Small intestine (tissue), 7 donors: Measurements from ENCODE around the gene UTP18. TPM values are rescaled to one million over a fixed set of nuclear protein-coding genes. Genes with fewer than 3 reads are reported as not detected.
A peak's percentile ranks its signal among the peaks of the same experiment; 100 is the strongest.
"Not testable (repeated sequence)": the region's sequence is repeated elsewhere in the genome, so short reads cannot be mapped to it uniquely, and the experiment has no call there.

Experiments used
- DNase-seq, 2 donors: peaks; one replicate each; pipeline versions ENCODE4 v3.0.0 to v3.0.0-alpha.2; 2013
- FAIRE-seq: peaks from 2 replicates; lab custom pipeline; 2012; peaks lifted over from hg19 to GRCh38; lab: Jason Lieb, UNC
- H3K27ac ChIP-seq, 3 donors: one replicate each; pipeline ENCODE4 v1.5.1; 2013; ENCODE audit warnings: low read length in 2 of 3, mild to moderate bottlenecking in 2 of 3, control low read depth in 1 of 3, inconsistent platforms in 1 of 3, low read depth in 1 of 3, moderate library complexity in 1 of 3
- H3K27me3 ChIP-seq, 3 donors: one replicate each; pipeline ENCODE4 v1.6.1; 2013; ENCODE audit warnings: low read length in 3 of 3, inconsistent platforms in 1 of 3; ENCODE audit not compliant: control insufficient read depth in 3 of 3, insufficient read depth in 3 of 3
- H3K36me3 ChIP-seq, 3 donors: one replicate each; pipeline ENCODE4 v1.6.1; 2013; ENCODE audit warnings: low read length in 3 of 3, inconsistent platforms in 1 of 3, low read depth in 1 of 3, mild to moderate bottlenecking in 1 of 3, moderate library complexity in 1 of 3; ENCODE audit not compliant: control insufficient read depth in 3 of 3, insufficient read depth in 2 of 3
- H3K4me1 ChIP-seq, 3 donors: one replicate each; pipeline ENCODE4 v1.6.1; 2013; ENCODE audit warnings: low read length in 2 of 3, inconsistent platforms in 1 of 3, low read depth in 1 of 3, mild to moderate bottlenecking in 1 of 3, moderate library complexity in 1 of 3; ENCODE audit not compliant: control insufficient read depth in 3 of 3, insufficient read depth in 2 of 3
- H3K4me3 ChIP-seq, 3 donors: one replicate each; pipeline ENCODE4 v1.5.1; 2013; ENCODE audit warnings: low read length in 3 of 3, control low read depth in 1 of 3, inconsistent platforms in 1 of 3, low read depth in 1 of 3, mild to moderate bottlenecking in 1 of 3, moderate library complexity in 1 of 3
- H3K9me3 ChIP-seq, 2 donors: one replicate each; pipeline ENCODE4 v1.6.1; 2013; ENCODE audit warnings: low read depth in 1 of 2, low read length in 1 of 2; ENCODE audit not compliant: control insufficient read depth in 2 of 2, insufficient read depth in 1 of 2
- WGBS, 3 donors: extraction: QIAGEN DNeasy Blood & Tissue Kit; methylation state at CpG; one replicate each; pipeline ENCODE4 v1.1.7; 2013; 5-methylcytosine and 5-hydroxymethylcytosine counted together
- polyA plus RNA-seq, 4 donors: library from polyadenylated mRNA; stranded (reverse) in 3 of 4; unstranded in 1 of 4; fragments of 200-250 nt in 3 of 4; fragments of 120-200 nt in 1 of 4; gene quantifications; one replicate each; pipeline versions ENCODE4 v1.2.1 to v1.2.3, GENCODE V29; 2013
- donor health status: healthy with polysubstance abuse.
- donor health status: control.
- donor health status: control.
- donor health status: Bipolar disorder and iron deficiency.
- donor health status: healthy.

UTP18 gene
- polyA plus RNA-seq, 4 donors = 11.4 to 37.4 (median 27.9) TPM

- DNase-seq (peak; percentile 27 to 28), FAIRE-seq (no peak)
- Histone ChIP-seq H3K9me3 (peaks cover 0 to 7% of the 10 kb centered on the region in 2 donors), H3K4me1 (no peaks in the 10 kb centered on the region), H3K4me3 (no peak overlapping the region), H3K36me3 (no peaks in the 10 kb centered on the region), H3K27ac (no peak overlapping the region), H3K27me3 (peaks cover 0 to 2% (median 0%) of the 10 kb centered on the region in 3 donors)
- WGBS, 3 donors = 14 to 20% (median 17%) methylated on average over 3 of the region's 3 CpGs
Measured at GRCh38 chr17:51322390-51323029, 62.2 kb downstream of the UTP18 start.

- WGBS, 3 donors = 59 to 82% (median 60%) methylated on average over 7 of the region's 7 CpGs
- Histone ChIP-seq H3K27me3 (peaks cover 0 to 2% (median 0%) of the 10 kb centered on the region in 3 donors), H3K9me3 (no peaks in the 10 kb centered on the region), H3K36me3 (no peaks in the 10 kb centered on the region), H3K4me3 (no peak overlapping the region), H3K4me1 (no peaks in the 10 kb centered on the region), H3K27ac (no peak overlapping the region)
- no peak for DNase-seq
- FAIRE-seq = no peak
Measured at GRCh38 chr17:51325471-51325870, 65.1 kb downstream of the UTP18 start.

DNA sequence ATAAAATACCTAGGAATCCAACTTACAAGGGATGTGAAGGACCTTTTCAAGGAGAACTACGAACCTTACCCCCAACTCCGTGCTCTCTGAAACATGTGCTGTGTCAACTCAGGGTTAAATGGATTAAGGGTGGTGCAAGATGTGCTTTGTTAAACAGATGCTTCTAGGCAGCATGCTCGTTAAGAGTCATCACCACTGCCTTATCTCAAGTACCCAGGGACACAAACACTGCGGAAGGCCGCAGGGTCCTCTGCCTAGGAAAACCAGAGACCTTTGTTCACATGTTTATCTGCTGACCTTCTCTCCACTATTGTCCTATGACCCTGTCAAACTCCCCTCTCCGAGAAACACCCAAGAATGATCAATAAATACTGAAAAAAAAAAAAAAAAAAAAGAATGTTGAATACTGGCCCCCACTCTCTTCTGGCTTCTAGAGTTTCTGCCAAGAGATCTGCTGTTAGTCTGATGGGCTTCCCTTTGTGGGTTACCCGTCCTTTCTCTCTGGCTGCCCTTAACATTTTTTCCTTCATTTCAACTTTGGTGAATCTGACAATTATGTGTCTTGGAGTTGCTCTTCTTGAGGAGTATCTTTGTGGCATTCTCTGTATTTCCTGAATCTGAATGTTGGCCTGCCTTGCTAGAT lies 70.6 kb downstream of the UTP18 start:
- not testable (repeated sequence) for H3K4me3 ChIP-seq, FAIRE-seq, DNase-seq, H3K4me1 ChIP-seq, H3K36me3 ChIP-seq, H3K9me3 ChIP-seq, H3K27ac ChIP-seq, H3K27me3 ChIP-seq
- WGBS, 3 donors = 30 to 46% (median 41%) methylated on average over 7 of the region's 7 CpGs

- Histone ChIP-seq H3K36me3 (no peaks in the 10 kb centered on the region), H3K4me1 (no peaks in the 10 kb centered on the region), H3K4me3 (no peak overlapping the region), H3K27ac (no peak overlapping the region), H3K9me3 (no peaks in the 10 kb centered on the region), H3K27me3 (peaks cover 0 to 4% (median 0%) of the 10 kb centered on the region in 3 donors)
- no peak for FAIRE-seq
- DNase-seq = no peak
- WGBS, 3 donors = 58 to 77% (median 60%) methylated on average over 3 of the region's 3 CpGs
Measured at GRCh38 chr17:51335006-51335590, 74.8 kb downstream of the UTP18 start.

GRCh38 chr17:51335883-51336822 lies 75.8 kb downstream of the UTP18 start:
- DNase-seq (no peak), FAIRE-seq (no peak)
- 65 to 75% (median 67%) methylated on average over 5 of the region's 5 CpGs for WGBS, 3 donors
- no peaks in the 10 kb centered on the region for H3K36me3 ChIP-seq
- peaks cover 0 to 4% (median 0%) of the 10 kb centered on the region in 3 donors for H3K27me3 ChIP-seq
- no peaks in the 10 kb centered on the region for H3K4me1 ChIP-seq
- no peaks in the 10 kb centered on the region for H3K9me3 ChIP-seq
- H3K27ac ChIP-seq = no peak overlapping the region
- no peak overlapping the region for H3K4me3 ChIP-seq

GRCh38 chr17:51341457-51341856 lies 81.1 kb downstream of the UTP18 start:
- Histone ChIP-seq H3K4me1 (no peaks in the 10 kb centered on the region), H3K4me3 (no peak overlapping the region), H3K9me3 (no peaks in the 10 kb centered on the region), H3K36me3 (no peaks in the 10 kb centered on the region), H3K27ac (no peak overlapping the region), H3K27me3 (peaks cover 0 to 3% (median 0%) of the 10 kb centered on the region in 3 donors)
- DNase-seq (no peak), FAIRE-seq (no peak)
- 86 to 92% (median 89%) methylated on average over 3 of the region's 3 CpGs for WGBS, 3 donors

GRCh38 chr17:51342257-51342656 lies 81.9 kb downstream of the UTP18 start:
- FAIRE-seq = no peak
- H3K36me3 ChIP-seq = no peaks in the 10 kb centered on the region
- 16 to 35% (median 31%) methylated on average over 2 of the region's 2 CpGs for WGBS, 3 donors
- H3K27ac ChIP-seq = no peak overlapping the region
- H3K27me3 ChIP-seq = no peaks in the 10 kb centered on the region
- H3K4me1 ChIP-seq = no peaks in the 10 kb centered on the region
- no peak for DNase-seq
- H3K9me3 ChIP-seq = no peaks in the 10 kb centered on the region
- H3K4me3 ChIP-seq = no peak overlapping the region

DNA sequence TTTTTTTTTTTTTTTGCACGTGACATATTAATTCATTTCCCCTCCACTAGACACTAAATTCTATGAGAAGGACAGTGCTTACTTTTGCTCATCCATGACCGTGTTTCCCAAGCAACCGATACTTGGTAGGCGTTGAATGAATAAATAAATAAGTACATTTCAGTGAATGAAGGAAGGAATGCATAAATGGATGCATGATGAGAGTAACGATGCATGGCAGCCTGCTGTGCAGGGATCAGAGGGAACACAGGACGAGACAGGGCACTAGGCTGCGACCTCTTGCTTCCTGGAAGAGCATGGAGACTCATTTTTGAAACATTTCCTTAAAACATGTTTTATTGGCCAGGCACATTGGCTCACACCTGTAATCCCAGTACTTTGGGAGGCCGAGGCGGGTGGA lies 84.2 kb downstream of the UTP18 start:
- H3K36me3 ChIP-seq = no peaks in the 10 kb centered on the region
- 80 to 84% (median 83%) methylated on average over 9 of the region's 9 CpGs for WGBS, 3 donors
- H3K27me3 ChIP-seq = no peaks in the 10 kb centered on the region
- H3K27ac ChIP-seq = no peak overlapping the region
- H3K4me3 ChIP-seq = no peak overlapping the region
- H3K9me3 ChIP-seq = no peaks in the 10 kb centered on the region
- FAIRE-seq (no peak), DNase-seq (no peak)
- H3K4me1 ChIP-seq = no peaks in the 10 kb centered on the region
